ENCODE results near the gene RAB26. TPM values are rescaled to one million over a fixed set of nuclear protein-coding genes. Genes with fewer than 3 reads are reported as not detected.

Gene RAB26
- total and polyA plus RNA-seq, 2 of the 13 experiments (the other 11 are each of a cell fraction or from before 2014, with no cell fraction given) = 0.86 to 3.6 TPM

DNA sequence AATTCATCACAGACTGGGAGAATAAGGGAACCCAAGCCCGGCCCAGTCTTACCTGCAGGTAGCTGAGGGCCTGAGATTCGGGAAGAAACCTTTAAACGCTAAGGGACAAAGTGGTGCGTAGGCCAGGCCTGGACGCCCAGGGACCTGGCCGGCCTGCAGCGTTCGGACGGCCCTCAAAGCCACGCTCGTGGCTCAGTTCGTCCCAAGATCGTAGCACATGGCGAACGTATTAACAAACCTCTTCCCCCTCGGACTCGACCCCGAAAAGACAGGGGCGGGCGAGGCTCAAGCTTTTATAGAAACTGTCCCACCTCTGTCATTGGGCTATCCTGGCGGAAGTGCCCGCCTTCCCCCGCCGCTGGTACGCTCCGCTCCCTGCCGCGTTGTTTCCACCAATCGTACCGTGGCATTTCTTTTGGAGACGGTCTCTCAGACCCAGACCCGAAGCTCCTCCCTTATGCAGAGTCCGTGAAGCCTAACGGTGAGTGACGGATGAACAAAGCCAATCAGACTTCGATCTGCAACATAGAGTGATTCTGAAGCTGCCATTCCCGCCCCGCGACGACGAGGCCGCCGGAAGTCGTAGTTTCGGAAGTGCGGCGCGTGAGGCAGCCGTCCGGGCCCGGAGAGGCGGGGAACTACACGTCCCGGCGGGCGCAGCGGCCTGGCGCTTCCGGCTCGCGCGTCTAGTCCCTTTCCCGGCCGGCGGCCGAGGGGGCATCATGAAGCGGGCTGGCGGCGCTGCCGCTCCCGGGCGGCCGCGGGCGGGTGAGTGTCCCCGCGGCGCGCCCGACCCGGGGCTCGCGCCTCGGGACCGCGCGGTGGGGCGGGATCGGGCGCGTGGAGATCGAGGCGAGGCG is 6.9 kb downstream of the RAB26 start, which contains the start of gene TRAF7 (continued):
- TF ChIP-seq SIN3B (IDR thresholded peaks at IDR 0.05; ENCODE audit: low read length) = no peak; the same call in 1 of the 2 replicates
- TF ChIP-seq, protein P1, sequence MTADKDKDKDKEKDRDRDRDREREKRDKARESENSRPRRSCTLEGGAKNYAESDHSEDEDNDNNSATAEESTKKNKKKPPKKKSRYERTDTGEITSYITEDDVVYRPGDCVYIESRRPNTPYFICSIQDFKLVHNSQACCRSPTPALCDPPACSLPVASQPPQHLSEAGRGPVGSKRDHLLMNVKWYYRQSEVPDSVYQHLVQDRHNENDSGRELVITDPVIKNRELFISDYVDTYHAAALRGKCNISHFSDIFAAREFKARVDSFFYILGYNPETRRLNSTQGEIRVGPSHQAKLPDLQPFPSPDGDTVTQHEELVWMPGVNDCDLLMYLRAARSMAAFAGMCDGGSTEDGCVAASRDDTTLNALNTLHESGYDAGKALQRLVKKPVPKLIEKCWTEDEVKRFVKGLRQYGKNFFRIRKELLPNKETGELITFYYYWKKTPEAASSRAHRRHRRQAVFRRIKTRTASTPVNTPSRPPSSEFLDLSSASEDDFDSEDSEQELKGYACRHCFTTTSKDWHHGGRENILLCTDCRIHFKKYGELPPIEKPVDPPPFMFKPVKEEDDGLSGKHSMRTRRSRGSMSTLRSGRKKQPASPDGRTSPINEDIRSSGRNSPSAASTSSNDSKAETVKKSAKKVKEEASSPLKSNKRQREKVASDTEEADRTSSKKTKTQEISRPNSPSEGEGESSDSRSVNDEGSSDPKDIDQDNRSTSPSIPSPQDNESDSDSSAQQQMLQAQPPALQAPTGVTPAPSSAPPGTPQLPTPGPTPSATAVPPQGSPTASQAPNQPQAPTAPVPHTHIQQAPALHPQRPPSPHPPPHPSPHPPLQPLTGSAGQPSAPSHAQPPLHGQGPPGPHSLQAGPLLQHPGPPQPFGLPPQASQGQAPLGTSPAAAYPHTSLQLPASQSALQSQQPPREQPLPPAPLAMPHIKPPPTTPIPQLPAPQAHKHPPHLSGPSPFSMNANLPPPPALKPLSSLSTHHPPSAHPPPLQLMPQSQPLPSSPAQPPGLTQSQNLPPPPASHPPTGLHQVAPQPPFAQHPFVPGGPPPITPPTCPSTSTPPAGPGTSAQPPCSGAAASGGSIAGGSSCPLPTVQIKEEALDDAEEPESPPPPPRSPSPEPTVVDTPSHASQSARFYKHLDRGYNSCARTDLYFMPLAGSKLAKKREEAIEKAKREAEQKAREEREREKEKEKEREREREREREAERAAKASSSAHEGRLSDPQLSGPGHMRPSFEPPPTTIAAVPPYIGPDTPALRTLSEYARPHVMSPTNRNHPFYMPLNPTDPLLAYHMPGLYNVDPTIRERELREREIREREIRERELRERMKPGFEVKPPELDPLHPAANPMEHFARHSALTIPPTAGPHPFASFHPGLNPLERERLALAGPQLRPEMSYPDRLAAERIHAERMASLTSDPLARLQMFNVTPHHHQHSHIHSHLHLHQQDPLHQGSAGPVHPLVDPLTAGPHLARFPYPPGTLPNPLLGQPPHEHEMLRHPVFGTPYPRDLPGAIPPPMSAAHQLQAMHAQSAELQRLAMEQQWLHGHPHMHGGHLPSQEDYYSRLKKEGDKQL (CRISPR knock-in tag; IDR thresholded peaks at IDR 0.05; ENCODE audit: low read depth) = peak; percentile 37; the same call in 1 of the 2 replicates
- 0 out of 2 replicates have a peak, but pooled peaks have one; percentile 21 for TF ChIP-seq WIZ (CRISPR knock-in tag; IDR thresholded peaks at IDR 0.05)
- TF ChIP-seq, protein P2, sequence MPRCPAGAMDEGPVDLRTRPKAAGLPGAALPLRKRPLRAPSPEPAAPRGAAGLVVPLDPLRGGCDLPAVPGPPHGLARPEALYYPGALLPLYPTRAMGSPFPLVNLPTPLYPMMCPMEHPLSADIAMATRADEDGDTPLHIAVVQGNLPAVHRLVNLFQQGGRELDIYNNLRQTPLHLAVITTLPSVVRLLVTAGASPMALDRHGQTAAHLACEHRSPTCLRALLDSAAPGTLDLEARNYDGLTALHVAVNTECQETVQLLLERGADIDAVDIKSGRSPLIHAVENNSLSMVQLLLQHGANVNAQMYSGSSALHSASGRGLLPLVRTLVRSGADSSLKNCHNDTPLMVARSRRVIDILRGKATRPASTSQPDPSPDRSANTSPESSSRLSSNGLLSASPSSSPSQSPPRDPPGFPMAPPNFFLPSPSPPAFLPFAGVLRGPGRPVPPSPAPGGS (CRISPR knock-in tag; IDR thresholded peaks at IDR 0.05) = peak; percentile 65; the same call in 1 of the 2 replicates
- peak; percentile 90 for TF ChIP-seq GABPA (IDR thresholded peaks at IDR 0.05; ENCODE audit: low read depth, low read length)
- TF ChIP-seq GABPA (CRISPR knock-in tag; IDR thresholded peaks at IDR 0.05; ENCODE audit: low read depth) = peak; percentile 92
- peak; percentile 75; the same call in 1 of the 2 replicates for TF ChIP-seq GZF1 (CRISPR knock-in tag; IDR thresholded peaks at IDR 0.05)
- TF ChIP-seq, protein P3, sequence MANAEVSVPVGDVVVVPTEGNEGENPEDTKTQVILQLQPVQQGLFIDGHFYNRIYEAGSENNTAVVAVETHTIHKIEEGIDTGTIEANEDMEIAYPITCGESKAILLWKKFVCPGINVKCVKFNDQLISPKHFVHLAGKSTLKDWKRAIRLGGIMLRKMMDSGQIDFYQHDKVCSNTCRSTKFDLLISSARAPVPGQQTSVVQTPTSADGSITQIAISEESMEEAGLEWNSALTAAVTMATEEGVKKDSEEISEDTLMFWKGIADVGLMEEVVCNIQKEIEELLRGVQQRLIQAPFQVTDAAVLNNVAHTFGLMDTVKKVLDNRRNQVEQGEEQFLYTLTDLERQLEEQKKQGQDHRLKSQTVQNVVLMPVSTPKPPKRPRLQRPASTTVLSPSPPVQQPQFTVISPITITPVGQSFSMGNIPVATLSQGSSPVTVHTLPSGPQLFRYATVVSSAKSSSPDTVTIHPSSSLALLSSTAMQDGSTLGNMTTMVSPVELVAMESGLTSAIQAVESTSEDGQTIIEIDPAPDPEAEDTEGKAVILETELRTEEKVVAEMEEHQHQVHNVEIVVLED (CRISPR knock-in tag; IDR thresholded peaks at IDR 0.05; ENCODE audit: borderline replicate concordance) = peak; percentile 86
- TF ChIP-seq, protein P4, sequence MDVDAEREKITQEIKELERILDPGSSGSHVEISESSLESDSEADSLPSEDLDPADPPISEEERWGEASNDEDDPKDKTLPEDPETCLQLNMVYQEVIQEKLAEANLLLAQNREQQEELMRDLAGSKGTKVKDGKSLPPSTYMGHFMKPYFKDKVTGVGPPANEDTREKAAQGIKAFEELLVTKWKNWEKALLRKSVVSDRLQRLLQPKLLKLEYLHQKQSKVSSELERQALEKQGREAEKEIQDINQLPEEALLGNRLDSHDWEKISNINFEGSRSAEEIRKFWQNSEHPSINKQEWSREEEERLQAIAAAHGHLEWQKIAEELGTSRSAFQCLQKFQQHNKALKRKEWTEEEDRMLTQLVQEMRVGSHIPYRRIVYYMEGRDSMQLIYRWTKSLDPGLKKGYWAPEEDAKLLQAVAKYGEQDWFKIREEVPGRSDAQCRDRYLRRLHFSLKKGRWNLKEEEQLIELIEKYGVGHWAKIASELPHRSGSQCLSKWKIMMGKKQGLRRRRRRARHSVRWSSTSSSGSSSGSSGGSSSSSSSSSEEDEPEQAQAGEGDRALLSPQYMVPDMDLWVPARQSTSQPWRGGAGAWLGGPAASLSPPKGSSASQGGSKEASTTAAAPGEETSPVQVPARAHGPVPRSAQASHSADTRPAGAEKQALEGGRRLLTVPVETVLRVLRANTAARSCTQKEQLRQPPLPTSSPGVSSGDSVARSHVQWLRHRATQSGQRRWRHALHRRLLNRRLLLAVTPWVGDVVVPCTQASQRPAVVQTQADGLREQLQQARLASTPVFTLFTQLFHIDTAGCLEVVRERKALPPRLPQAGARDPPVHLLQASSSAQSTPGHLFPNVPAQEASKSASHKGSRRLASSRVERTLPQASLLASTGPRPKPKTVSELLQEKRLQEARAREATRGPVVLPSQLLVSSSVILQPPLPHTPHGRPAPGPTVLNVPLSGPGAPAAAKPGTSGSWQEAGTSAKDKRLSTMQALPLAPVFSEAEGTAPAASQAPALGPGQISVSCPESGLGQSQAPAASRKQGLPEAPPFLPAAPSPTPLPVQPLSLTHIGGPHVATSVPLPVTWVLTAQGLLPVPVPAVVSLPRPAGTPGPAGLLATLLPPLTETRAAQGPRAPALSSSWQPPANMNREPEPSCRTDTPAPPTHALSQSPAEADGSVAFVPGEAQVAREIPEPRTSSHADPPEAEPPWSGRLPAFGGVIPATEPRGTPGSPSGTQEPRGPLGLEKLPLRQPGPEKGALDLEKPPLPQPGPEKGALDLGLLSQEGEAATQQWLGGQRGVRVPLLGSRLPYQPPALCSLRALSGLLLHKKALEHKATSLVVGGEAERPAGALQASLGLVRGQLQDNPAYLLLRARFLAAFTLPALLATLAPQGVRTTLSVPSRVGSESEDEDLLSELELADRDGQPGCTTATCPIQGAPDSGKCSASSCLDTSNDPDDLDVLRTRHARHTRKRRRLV (CRISPR knock-in tag; IDR thresholded peaks at IDR 0.05) = 0 out of 2 replicates have a peak, but pooled peaks have one; percentile 22
- peak; percentile 94 for TF ChIP-seq NFYC (CRISPR knock-in tag; IDR thresholded peaks at IDR 0.05)
- 0 out of 2 replicates have a peak, but pooled peaks have one; percentile 2 for TF ChIP-seq FOSL2 (CRISPR knock-in tag; IDR thresholded peaks at IDR 0.05)
- peak; percentile 35; the same call in 1 of the 2 replicates for TF ChIP-seq MEIS1 (CRISPR knock-in tag; IDR thresholded peaks at IDR 0.05; ENCODE audit: borderline replicate concordance)
- TF ChIP-seq NKX3-1 (CRISPR knock-in tag; IDR thresholded peaks at IDR 0.05) = peak; percentile 86; the same call in 1 of the 2 replicates
